GM18520 (cell line): ENCODE data around the gene CACHD1.
"Not testable (repeated sequence)": the region's sequence is repeated elsewhere in the genome, so short reads cannot be mapped to it uniquely, and the experiment has no call there.

Source experiments
- ATAC-seq: cut with Tn5 transposase; IDR thresholded peaks from one replicate; pipeline ENCODE4 v1.9.1; 2021; ENCODE audit not compliant: unreplicated experiment

The CACHD1 gene

DNA sequence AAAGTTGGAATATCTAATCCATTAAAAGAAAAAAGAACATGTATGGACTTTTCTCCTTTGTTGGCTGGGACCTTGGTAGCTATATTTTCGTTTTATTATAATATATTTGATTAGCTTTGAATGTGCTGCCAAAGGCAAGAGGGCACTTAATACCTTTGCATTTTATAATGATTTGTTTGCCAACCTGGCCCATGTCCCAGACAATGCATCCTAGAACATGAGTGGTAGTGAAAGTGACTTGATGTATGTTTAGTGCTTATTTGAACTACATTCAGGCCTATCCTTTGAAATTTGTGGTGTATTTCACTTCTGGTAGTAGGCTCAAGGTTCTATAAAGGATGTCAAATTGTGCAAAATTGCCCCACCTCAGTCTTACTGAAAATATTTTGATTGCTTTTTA is 25.9 kb downstream of the CACHD1 start:
- no peak for ATAC-seq

DNA sequence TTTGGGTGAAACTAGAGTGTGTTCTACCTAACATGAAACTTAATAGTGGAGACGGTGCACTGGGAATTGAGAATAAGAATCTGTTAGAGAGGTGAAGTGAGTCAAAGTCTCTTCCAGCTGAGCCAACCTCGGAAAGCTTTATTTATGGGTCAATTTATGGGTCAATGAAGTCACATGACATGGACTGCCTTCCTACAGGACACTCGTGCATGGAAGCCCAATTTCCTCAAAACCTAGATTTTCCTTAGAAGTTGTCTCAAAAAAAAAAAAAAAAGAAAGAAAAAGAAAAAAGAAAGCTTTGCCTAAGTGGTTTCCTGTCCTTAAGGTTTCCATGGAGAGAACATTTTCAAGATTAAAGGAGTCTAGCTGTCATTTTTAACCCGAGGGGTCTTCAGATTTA is 26.7 kb downstream of the CACHD1 start:
- ATAC-seq = no peak

DNA sequence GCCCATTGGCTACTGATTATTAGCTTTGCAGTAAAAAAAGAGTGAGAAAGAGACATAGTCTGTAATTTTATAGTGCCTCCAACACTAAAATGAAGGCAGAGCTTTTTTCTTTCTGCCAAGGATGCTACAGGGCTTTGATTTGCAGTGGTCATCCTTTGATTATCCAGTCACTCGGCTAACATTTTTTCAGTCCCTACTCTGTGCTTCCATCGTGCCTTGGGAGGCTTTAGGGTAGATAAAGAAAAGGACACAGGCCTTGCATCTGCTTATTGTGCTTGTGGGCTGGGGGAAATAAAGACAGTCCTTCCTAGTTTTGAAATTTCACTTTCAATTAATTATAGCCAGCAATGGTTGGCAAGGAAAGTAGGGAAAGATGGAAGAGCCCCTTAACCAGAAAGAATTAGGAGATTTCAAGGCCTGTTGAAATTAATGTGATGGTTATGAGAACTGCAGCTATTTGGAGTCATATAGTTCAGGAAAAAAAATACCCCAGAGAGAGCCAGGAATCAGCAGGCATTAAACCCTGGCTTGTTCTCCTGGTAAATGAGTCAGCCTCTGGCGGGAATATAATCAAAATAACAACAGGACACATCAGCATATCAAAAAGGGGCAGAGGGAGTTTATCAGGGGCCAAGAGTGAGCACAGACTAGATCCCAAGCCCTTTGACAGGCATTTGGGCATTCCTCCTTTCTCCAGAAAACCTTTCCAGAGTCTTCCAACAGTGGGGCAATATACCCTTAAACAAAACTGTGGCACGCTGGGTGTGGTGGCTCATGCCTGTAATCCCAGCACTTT is 27.4 kb downstream of the CACHD1 start:
- no peak for ATAC-seq

DNA sequence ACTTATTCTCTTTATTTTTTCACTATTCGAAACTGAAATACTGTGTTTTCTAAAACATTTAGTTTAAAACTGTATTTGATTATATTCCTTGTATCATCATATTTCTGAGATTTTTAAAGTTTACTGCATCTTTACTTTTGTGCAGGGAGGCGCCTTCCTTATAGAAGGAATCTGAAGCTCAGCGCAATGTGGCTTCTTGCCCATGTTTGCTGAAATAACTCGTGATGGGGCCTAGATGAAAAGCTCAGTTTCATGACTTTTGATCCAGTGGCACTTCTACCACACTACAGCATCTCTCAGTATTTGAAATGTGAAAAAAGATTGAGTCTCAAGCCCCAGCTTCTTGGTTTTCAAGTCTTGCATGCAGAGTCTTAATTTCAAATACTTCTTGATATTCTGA is 28.4 kb downstream of the CACHD1 start:
- ATAC-seq = no peak

DNA sequence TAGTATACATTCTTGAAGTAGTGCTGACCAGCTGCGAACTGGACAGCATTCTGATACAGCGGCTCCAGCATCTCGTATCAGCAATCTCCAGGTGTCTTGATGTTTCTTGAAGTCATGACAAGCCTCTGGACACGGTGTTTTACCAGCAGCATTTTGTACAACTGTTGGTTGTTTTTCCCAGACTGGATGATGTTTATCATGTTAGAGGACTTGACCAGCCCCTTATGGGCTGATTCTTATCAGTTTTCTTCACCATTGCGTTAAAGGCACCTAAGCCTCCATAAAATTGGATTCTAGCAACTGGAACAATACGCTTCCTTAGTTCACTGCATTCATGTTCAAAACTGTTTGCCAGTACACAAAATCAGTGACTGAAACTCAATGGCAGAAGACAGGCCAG is 29.1 kb downstream of the CACHD1 start:
- ATAC-seq = no peak

DNA sequence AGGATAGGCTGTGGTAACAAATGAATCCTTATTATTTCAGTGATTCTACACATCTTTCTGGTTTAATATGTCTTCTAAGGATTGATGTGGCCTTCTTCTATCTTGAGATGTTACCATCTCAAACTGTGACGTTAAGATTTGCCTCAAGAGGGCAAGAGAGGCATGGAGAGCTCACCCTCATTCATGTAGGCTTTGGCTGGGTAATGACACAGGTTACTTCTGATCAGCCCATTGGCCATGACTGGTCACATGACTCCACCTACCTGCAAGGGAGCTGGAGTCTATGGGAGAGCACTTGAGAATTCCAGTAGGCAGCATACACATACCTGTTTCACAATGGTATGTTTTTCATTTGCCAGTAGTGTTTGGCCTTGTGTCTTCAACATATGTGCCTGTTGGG is 30.0 kb downstream of the CACHD1 start:
- ATAC-seq = no peak

DNA sequence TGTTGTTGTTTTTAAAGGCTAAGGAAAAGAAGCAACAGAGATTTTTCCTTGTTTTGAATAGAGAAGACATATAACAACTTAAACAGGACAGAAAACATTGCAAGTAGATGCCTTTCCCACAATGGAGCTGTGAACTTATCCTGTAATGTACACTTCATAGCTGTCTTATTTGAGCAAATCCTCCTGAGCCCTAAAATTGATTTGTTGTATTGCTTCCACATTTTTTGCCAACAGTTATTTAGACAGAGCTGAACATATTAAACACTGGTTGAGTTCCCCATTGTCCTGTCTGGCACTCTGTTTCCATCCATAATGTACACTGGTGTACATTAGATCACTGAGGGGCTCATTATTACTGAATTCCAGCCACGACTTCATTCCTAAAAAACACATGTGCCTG is 32.2 kb downstream of the CACHD1 start:
- no peak for ATAC-seq

DNA sequence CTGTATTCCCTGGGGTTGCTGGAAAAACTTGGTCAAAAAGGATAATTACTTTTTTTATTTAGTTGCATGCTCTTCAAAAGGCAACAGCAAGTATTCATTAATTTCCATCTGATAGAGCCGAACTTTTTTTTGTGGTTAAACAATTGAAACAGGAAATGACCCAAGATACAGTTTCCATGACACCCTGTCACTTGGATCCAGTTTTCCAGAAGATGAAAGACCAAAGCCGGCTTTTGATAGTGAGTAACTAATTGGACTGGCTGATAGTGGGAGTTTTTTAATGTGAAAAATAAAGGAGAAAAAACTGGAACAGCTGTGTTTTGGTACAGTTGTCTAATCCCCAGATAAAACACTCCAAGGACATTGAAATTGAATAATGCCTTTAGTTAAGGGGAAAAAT is 33.0 kb downstream of the CACHD1 start:
- no peak for ATAC-seq

DNA sequence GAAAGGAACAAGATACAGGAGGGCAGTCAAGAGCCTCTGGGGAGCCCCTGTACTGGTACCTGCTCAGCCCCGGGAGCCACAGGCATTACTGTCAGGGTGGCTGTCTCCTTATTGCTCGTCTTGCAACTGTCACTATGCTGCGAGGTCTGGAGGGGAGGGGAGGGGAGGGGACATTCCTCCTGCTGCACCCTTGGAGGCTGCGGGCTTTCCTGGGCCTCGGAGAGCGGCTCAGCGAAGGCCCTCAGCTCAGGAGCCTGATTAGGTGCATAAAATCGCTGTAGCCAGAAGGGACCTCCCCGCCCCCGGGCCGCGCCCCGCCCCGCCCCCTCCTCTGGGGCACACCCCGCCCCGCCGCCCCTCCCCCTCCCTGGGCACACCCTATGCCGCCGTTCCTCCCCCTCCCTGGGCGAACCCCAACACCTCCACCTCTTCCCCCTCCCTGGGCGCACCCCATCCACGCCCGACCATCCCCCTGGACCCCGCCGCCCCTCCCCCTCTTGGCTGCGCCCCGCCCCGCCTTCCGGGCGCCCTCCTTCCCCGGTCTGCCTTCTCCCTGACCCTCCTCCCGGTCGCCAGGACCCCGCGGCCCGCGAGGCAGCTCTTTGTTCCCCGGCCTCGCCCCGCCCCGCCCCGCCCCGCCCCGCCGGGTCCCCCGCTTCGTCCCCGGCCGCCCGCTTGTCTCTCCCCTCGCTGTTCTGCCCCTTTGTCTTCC is 35.5 kb downstream of the CACHD1 start:
- no peak for ATAC-seq

DNA sequence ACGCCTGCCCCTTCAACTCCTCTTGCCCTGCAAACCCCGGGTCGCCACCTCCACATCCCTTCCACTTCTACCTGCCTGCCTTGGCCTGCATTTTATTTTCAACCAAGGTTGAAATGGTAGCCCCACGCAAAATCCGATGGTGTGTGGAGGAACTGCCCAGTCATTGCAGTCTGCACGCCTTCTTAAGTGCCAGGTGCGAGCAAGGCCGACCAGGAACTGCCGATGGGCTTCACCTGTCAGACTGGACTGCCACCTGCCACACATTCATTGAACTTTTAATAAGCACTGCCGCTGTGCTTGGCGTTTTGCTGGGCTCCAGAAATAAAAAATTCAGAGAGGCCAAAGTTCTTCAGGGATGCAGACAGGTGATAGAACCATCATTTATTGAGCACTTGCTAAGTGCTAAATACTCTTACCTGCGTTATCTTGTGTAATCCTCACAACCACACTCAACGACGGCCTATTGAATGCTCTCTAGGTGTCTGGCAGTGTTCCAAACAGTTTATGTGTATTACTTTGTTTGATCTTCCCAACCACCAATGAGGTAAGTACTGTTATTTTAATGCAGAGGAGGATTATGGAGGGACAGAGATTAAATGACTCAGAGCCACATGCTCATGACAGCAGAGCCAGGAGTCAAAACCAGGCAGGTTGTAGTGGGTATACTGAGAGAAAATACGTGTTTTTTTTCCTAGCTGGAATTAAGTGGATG is 36.2 kb downstream of the CACHD1 start:
- ATAC-seq = no peak

DNA sequence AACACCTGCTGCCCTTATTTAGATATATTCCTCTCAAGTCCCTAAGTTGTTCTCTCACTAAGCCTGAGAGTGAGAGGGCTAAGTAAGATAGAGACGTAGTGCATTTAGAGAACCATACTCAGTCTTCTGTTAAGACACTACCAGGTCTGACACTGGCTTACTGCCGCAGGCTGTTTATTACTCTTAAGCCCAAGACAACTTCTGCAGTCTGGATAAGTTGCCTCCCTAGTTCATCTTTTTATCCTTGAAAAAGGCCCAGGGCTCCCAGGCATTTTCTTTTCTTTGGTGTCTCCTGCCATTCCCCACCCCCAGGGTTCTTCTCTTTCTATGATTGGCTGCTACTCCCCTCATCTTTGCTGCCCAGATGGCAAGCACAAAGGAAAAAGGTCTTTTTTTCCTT is 38.7 kb downstream of the CACHD1 start:
- no peak for ATAC-seq

DNA sequence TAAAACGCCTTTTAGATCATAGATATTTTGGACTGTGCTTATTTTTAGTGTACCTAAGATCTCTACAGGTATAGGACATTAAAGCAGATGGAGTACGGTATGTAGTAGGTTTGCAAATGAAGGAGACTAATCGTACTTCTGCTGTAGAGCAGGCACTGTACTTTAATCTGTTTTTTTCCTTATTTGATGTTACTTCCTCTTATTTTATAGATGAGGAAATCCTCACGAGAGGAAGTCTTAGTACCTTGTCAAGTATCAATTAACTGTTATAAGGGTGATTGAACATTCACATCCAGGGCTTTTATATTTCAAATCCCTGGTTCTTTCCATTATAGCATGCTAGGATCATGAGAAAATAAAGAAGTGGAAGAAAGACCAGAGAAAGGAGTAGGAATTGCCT is 41.1 kb downstream of the CACHD1 start:
- ATAC-seq = no peak

DNA sequence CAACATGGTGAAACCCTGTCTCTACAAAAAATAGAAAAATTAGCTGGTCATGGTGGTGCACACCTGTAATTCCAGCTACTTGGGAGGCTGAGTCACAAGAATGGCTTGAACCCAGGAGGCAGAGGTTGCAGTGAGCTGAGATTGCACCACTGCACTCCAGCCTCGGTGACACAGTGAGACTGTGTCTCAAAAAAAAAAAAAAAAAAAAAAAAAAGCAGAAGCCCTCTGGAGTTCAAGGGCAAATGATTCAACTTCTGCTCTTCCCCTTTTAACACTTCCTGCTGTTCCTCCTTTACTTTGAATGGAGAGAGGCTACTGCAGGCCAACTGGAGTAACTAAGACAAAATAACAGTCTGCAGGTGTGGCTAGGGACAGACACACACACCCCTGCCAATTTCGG is 42.3 kb downstream of the CACHD1 start:
- ATAC-seq = not testable (repeated sequence)

DNA sequence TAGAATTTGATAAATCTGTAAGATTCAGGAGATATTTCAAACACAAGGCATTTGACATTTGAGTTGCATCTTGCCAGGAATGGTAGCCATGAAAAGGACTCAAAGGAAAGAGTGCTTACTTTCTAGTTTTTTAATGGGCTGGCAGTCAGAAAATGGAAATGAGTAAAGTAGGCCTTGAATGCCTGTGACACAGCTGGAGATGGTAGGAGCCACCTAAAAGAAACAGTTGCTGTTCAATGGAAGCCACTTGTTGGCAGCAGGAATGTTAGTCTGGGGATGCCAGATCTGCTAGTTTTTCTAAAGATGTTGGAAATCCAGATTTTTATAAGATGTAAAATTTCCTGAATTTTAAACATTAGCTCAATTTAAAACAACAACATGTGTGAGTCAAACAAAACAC is 43.6 kb downstream of the CACHD1 start:
- no peak for ATAC-seq

DNA sequence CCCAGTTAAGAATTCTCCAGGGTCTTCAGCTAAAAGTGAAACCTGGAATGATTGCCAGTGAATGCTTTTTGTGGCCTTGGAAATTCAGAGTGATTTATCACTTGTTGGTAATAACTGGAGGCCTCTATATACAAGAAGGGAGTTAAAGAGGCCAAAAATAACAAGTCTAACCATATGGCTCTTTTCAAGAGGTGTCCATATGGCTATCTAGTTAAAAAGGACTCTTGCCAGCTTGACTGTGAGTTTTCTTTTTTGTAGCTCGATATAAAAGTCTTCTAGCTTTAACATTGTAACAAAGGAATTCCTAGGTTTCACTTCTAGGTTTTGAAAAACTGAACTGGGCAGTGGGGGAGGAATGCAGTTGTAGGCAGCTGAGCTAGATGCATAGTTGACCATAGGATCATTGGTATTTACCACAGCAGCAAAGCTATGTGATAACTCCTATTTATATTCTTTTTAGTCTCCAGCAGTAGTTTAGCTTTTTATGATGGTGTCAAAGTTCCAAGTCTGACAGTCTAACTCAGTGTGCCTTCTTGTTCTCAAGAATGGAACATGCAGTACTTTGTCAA is 44.4 kb downstream of the CACHD1 start:
- no peak for ATAC-seq

DNA sequence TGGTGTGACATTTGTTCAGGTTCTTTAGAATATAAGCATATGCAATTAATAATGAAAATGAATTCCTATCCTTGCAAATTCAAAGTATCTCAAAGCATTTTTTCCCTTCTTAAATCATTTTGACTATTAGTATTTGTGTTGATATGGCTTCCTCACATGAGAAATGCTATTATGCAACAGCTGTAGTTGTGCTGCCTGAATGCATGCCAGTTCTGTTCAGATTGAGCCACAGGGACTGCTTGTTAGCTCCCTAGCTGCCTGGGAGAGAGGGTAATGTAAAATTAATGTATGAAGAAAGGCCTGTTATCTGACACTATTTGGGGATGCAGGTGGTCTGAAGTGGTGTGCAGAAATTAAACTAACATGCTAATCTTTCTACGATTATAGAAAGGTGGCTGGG is 45.5 kb downstream of the CACHD1 start:
- ATAC-seq = no peak

DNA sequence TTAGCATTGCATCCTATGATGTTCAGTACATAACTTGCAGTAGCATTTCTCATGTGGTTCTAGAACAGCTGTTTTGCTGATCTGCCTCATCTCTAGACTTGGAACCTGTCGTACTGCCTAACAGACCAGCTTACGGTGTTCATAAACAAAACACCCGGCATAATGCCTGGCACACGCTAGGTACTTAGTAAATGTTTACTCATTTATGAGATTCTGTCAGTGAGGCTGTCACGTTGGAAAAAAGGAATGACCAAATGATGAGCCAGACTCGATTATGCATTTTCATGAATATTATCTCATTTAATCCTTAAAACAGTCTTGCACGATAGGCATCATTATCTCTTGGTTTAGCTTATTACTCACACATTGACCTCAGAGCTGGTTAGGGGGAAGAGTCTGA is 46.4 kb downstream of the CACHD1 start:
- ATAC-seq = no peak

DNA sequence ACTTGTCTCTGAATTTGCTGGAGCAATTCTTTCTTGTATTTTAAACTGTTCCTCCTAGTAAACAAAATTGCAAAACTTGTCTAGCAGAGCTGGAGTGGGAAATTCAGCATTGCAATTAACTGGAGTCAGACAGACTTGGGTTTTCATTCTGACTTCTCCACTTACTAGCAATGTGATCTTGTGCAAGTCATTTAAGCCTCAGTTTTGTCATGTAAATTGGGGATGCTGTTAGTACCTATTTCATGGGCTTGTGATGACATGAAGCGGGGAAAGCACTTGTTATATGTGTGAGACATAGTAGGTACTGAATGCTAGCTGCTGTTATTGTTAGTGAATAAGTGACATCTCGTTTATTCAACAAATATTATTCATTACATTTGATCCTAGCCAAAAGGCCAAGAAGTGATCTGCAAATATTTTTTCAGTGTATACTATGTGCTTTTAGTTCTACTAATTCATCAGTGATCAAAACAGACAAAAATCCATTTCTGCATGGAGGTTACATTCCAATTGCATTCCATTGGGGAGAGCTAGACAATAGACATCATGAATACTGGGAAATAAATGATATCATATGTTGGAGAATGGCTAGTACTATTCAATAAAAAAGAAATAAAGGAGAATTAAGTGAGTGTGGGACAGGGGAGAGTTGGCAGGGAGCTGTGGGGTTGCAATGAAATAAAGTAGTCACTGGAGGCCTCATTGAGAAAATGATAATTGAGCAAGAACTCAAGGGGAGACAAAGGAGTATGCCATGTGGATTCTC is 47.1 kb downstream of the CACHD1 start:
- no peak for ATAC-seq

DNA sequence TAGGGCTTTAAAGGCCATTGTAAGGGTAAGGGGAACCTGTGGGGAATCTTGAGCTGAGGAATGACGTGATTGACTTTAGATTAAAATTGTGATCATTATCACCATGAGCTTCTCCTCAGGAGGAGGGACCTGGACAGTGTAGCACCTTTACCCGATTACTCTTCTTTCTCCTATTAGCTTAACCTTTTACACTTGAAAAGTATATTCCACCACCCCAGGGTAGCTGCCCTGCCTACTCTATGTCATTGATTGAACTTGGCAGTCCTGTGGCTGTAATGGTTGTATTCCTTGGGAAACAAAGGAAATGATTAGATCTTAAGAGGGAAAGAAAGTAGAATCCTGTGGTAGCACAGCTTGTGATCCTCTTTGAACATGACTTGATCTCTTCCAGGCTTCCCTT is 47.7 kb downstream of the CACHD1 start:
- ATAC-seq = no peak

DNA sequence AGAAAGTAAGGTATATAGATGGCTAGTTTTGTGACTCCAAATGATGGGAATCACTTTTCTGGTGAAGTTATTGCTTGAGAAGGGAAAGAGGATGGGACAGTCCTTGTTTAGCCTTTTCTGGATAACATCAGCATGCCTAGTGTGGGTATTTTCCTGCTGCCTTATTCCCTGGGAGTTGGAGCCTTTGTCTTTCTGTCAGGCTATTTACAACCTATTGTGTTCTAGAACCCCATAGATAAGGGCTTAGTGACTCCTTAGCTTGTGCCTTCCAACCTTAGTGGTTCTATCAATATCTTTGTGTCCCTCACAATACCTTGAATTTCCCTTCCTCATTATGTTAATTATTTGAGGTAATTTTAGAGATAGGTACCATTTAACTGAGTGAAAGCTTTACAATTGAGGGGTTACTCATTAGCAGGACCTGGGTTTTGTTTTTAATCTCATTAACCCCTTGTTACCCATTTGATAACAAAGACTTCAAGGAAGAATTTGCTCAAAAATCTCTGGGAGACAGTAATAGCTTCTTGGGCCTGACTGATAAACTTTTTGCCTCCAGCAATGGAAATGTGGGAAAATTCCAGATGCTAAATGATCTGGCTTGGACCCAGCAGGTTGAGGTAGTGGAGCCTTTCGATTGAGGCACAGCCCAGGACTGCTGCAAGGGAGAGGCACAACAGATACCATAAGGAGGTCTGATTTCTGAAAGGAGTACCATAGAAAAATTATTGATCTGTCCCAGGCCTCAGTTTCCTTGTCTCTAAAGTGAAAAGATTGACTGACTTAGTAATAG is 49.0 kb downstream of the CACHD1 start:
- no peak for ATAC-seq
